Measurements from ENCODE around the gene UBASH3B.
A peak's percentile ranks its signal among the peaks of the same experiment; 100 is the strongest.

Gene UBASH3B

GRCh38 chr11:122802876-122803275 lies 147.4 kb downstream of the UBASH3B start:
- H3K27me3 ChIP-seq (ENCODE audit: insufficient read depth, low read length) = no peaks in the 10 kb centered on the region
- H3K27ac ChIP-seq (ENCODE audit: low read length) = no peak overlapping the region
- H3K9me3 ChIP-seq (ENCODE audit: insufficient read depth, low read depth, low read length) = no peaks in the 10 kb centered on the region
- peaks cover 13% of the 10 kb centered on the region for H3K4me1 ChIP-seq (ENCODE audit: insufficient read depth, low read length)
- no peak overlapping the region for H3K4me3 ChIP-seq (ENCODE audit: low read length)
- H3K36me3 ChIP-seq (ENCODE audit: insufficient read depth, low read depth, low read length) = no peaks in the 10 kb centered on the region
- no peak overlapping the region for H3K9ac ChIP-seq (ENCODE audit: low read depth, low read length)

DNA sequence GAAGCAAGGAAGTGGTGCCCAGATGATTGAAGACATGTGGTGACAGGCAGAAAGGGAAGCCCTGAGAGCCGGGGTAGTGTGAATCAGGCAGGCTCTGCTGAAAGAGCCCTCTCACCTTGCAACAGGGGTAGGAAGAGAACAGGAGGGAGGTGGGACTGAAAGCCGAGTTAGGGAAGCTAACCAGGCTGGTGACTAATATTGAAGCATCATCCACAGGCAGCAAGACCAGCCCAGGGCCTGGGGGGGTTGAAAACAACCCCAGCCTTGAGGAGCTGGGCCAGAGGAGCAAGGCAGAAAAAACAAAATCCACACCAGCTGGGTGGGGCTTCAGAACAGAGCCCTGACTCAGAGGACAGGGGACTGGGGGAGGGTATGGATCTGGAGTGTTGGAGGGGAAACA lies 147.8 kb downstream of the UBASH3B start:
- H3K36me3 ChIP-seq (ENCODE audit: insufficient read depth, low read depth, low read length) = no peaks in the 10 kb centered on the region
- H3K4me1 ChIP-seq (ENCODE audit: insufficient read depth, low read length) = peaks cover 13% of the 10 kb centered on the region
- H3K27me3 ChIP-seq (ENCODE audit: insufficient read depth, low read length) = no peaks in the 10 kb centered on the region
- no peak overlapping the region for H3K4me3 ChIP-seq (ENCODE audit: low read length)
- no peak overlapping the region for H3K27ac ChIP-seq (ENCODE audit: low read length)
- no peaks in the 10 kb centered on the region for H3K9me3 ChIP-seq (ENCODE audit: insufficient read depth, low read depth, low read length)
- H3K9ac ChIP-seq (ENCODE audit: low read depth, low read length) = no peak overlapping the region

DNA sequence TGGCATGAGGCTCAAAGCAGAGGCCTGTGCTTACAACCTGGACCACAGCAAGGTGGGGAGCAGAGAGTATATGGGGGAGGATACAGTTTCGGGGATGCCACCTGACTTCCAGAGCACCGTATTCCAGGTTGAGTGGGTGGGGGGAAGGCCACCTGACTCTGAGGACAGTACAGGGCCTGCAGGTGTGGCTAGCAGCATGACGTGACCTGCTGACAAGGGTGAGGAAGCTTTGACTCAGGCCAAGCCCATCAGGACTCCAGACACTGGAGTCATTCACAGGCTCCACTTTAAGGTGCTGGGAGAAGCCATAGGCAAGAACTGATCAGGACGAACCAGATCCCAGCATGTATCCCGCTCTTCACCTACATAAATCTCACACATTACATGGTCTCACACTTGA lies 148.2 kb downstream of the UBASH3B start:
- Histone ChIP-seq H3K4me3 (ENCODE audit: low read length) (no peak overlapping the region), H3K27ac (ENCODE audit: low read length) (no peak overlapping the region), H3K27me3 (ENCODE audit: insufficient read depth, low read length) (no peaks in the 10 kb centered on the region), H3K4me1 (ENCODE audit: insufficient read depth, low read length) (peaks cover 13% of the 10 kb centered on the region), H3K9ac (ENCODE audit: low read depth, low read length) (no peak overlapping the region), H3K9me3 (ENCODE audit: insufficient read depth, low read depth, low read length) (no peaks in the 10 kb centered on the region), H3K36me3 (ENCODE audit: insufficient read depth, low read depth, low read length) (no peaks in the 10 kb centered on the region)

- peaks cover 13% of the 10 kb centered on the region for H3K4me1 ChIP-seq (ENCODE audit: insufficient read depth, low read length)
- no peak overlapping the region for H3K9ac ChIP-seq (ENCODE audit: low read depth, low read length)
- no peaks in the 10 kb centered on the region for H3K36me3 ChIP-seq (ENCODE audit: insufficient read depth, low read depth, low read length)
- no peaks in the 10 kb centered on the region for H3K27me3 ChIP-seq (ENCODE audit: insufficient read depth, low read length)
- H3K9me3 ChIP-seq (ENCODE audit: insufficient read depth, low read depth, low read length) = no peaks in the 10 kb centered on the region
- no peak overlapping the region for H3K27ac ChIP-seq (ENCODE audit: low read length)
- H3K4me3 ChIP-seq (ENCODE audit: low read length) = no peak overlapping the region
Observed at GRCh38 chr11:122804161-122804560, 148.6 kb downstream of the UBASH3B start.

DNA sequence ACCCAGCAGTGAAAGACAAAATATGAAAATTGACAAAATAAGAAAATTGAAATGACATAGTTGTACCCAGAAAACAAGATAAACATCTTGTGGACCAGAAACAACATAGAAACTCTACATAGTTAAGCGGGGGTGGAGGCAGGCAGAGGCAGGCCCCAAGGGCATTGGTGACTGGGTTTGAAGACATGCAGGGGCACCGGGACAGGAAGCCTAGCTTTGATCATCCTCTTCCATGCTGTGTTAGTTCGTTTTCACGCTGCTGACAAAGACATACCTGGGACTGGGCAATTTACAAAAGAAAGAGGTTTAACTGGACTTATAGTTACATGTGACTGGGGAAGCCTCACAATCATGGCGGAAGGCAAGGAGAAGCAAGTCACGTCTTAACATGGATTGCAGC lies 149.3 kb downstream of the UBASH3B start:
- H3K9ac ChIP-seq (ENCODE audit: low read depth, low read length) = no peak overlapping the region
- no peak overlapping the region for H3K27ac ChIP-seq (ENCODE audit: low read length)
- H3K4me3 ChIP-seq (ENCODE audit: low read length) = no peak overlapping the region
- peaks cover 13% of the 10 kb centered on the region for H3K4me1 ChIP-seq (ENCODE audit: insufficient read depth, low read length)
- H3K27me3 ChIP-seq (ENCODE audit: insufficient read depth, low read length) = no peaks in the 10 kb centered on the region
- no peaks in the 10 kb centered on the region for H3K9me3 ChIP-seq (ENCODE audit: insufficient read depth, low read depth, low read length)
- H3K36me3 ChIP-seq (ENCODE audit: insufficient read depth, low read depth, low read length) = no peaks in the 10 kb centered on the region

GRCh38 chr11:122807731-122808477 lies 152.4 kb downstream of the UBASH3B start:
- Histone ChIP-seq H3K4me3 (ENCODE audit: low read length) (no peak overlapping the region), H3K9me3 (ENCODE audit: insufficient read depth, low read depth, low read length) (no peaks in the 10 kb centered on the region), H3K9ac (ENCODE audit: low read depth, low read length) (no peak overlapping the region), H3K27me3 (ENCODE audit: insufficient read depth, low read length) (no peaks in the 10 kb centered on the region), H3K27ac (ENCODE audit: low read length) (no peak overlapping the region), H3K4me1 (ENCODE audit: insufficient read depth, low read length) (peaks cover 21% of the 10 kb centered on the region), H3K36me3 (ENCODE audit: insufficient read depth, low read depth, low read length) (no peaks in the 10 kb centered on the region)

- Histone ChIP-seq H3K9ac (ENCODE audit: low read depth, low read length) (no peak overlapping the region), H3K27me3 (ENCODE audit: insufficient read depth, low read length) (no peaks in the 10 kb centered on the region), H3K36me3 (ENCODE audit: insufficient read depth, low read depth, low read length) (no peaks in the 10 kb centered on the region), H3K4me3 (ENCODE audit: low read length) (no peak overlapping the region), H3K27ac (ENCODE audit: low read length) (no peak overlapping the region), H3K4me1 (ENCODE audit: insufficient read depth, low read length) (peaks cover 20% of the 10 kb centered on the region), H3K9me3 (ENCODE audit: insufficient read depth, low read depth, low read length) (no peaks in the 10 kb centered on the region)
Observed at GRCh38 chr11:122808478-122808869, 153.0 kb downstream of the UBASH3B start.

DNA sequence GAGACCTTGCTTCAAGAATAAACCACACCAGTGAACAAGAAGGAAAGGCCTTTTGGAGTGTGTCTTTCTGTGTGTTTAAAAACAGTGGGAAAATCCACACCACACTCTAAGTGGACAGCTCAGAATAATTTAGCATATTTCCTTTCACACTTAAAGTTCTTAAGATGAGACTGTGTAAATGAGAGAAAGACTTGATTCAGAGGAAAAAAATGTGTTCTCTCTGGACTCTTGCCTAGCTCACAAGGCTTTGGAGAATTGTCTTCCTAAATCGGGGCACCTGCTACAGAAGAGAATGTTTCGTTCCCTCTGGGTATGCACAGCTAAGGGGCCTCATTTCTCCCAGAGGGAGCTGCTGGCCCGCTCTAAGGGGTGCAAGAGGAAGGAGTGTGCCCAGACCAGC lies 154.3 kb downstream of the UBASH3B start:
- Histone ChIP-seq H3K27me3 (ENCODE audit: insufficient read depth, low read length) (no peaks in the 10 kb centered on the region), H3K36me3 (ENCODE audit: insufficient read depth, low read depth, low read length) (no peaks in the 10 kb centered on the region), H3K4me3 (ENCODE audit: low read length) (no peak overlapping the region), H3K9ac (ENCODE audit: low read depth, low read length) (no peak overlapping the region), H3K4me1 (ENCODE audit: insufficient read depth, low read length) (peaks cover 17% of the 10 kb centered on the region), H3K9me3 (ENCODE audit: insufficient read depth, low read depth, low read length) (no peaks in the 10 kb centered on the region), H3K27ac (ENCODE audit: low read length) (no peak overlapping the region)

DNA sequence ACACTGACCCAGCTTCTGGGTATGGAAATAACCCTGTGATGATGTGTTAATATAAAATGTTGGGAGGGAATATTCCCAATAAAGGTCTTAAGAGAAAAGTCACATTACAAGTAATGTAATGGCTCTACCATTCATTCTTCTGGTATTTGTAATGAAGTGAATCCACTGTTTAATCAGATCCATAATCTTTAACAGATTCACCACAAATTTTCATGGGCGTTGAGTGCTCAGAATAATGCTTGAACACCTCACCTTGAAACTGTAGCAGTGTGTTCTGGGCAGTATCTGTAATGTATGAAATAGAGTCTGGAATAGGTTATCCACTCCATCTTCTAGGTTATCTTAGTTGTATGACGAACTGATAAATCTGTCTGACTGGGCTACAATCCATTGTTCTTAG lies 156.2 kb downstream of the UBASH3B start:
- Histone ChIP-seq H3K27ac (ENCODE audit: low read length) (no peak overlapping the region), H3K4me3 (ENCODE audit: low read length) (no peak overlapping the region), H3K36me3 (ENCODE audit: insufficient read depth, low read depth, low read length) (no peaks in the 10 kb centered on the region), H3K27me3 (ENCODE audit: insufficient read depth, low read length) (no peaks in the 10 kb centered on the region), H3K9ac (ENCODE audit: low read depth, low read length) (no peak overlapping the region), H3K4me1 (ENCODE audit: insufficient read depth, low read length) (peaks cover 17% of the 10 kb centered on the region), H3K9me3 (ENCODE audit: insufficient read depth, low read depth, low read length) (no peaks in the 10 kb centered on the region)

DNA sequence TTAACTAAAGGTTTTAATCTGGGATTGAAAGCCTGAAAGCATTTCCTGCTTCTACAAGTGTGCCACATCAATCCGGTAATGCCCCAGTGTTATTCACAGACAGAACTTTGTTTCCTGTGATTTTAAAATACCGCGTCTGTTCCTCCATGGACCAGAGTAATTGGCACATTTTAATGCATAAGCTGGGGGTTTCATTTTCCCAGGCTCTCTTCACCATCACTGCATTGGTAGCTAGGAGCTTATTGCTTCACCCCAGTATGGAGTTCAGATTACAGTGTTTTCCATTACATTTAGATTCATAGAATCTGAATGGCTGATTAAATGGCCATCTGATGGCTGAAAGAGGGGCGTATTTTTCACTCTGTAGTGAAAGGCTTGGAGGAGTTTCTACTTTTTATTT lies 157.1 kb downstream of the UBASH3B start:
- H3K9ac ChIP-seq (ENCODE audit: low read depth, low read length) = peak overlapping the region; percentile 40; the same call in 1 of the 2 replicates
- no peak overlapping the region for H3K27ac ChIP-seq (ENCODE audit: low read length)
- no peaks in the 10 kb centered on the region for H3K36me3 ChIP-seq (ENCODE audit: insufficient read depth, low read depth, low read length)
- no peaks in the 10 kb centered on the region for H3K27me3 ChIP-seq (ENCODE audit: insufficient read depth, low read length)
- peaks cover 17% of the 10 kb centered on the region for H3K4me1 ChIP-seq (ENCODE audit: insufficient read depth, low read length)
- H3K4me3 ChIP-seq (ENCODE audit: low read length) = peak overlapping the region; percentile 17; the same call in 1 of the 2 replicates
- H3K9me3 ChIP-seq (ENCODE audit: insufficient read depth, low read depth, low read length) = no peaks in the 10 kb centered on the region

DNA sequence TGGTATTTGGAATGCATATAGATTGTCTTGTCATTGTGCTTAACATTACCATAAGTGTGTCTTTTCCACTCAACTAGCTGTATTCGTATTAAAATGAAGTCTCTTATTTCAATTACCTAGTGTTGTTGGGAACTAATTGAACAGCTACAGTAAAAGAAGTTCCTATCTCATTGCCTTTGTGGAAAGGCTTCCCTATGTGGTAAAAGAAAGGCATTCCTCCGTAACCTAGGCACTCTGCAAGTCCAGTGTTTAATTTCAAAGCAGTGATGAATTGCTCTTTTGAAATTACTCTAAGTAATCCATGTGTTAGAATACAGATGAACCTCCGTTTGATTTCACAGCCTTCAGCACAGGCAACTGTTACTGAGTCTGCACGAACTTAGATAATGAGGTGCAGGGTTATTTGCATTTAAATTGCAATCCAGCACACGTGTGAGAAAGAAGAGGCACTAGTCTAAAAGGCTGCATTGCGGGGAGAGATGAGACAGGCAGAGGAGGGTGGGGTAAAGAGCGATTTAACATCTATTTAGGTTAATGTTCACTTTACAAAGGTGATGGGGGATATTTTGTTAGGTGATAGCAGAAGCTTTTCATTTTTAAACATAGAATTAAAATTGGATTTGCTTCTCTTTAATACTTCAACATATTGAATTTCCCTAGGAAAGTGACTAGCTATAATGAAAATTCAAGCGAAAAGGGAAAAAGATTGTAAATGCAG lies 157.8 kb downstream of the UBASH3B start:
- Histone ChIP-seq H3K9ac (ENCODE audit: low read depth, low read length) (peak overlapping the region; percentile 70), H3K4me3 (ENCODE audit: low read length) (peak overlapping the region; percentile 54; the same call in 1 of the 2 replicates), H3K27me3 (ENCODE audit: insufficient read depth, low read length) (no peaks in the 10 kb centered on the region), H3K36me3 (ENCODE audit: insufficient read depth, low read depth, low read length) (no peaks in the 10 kb centered on the region), H3K4me1 (ENCODE audit: insufficient read depth, low read length) (peaks cover 17% of the 10 kb centered on the region), H3K9me3 (ENCODE audit: insufficient read depth, low read depth, low read length) (no peaks in the 10 kb centered on the region), H3K27ac (ENCODE audit: low read length) (peak overlapping the region; percentile 3)

DNA sequence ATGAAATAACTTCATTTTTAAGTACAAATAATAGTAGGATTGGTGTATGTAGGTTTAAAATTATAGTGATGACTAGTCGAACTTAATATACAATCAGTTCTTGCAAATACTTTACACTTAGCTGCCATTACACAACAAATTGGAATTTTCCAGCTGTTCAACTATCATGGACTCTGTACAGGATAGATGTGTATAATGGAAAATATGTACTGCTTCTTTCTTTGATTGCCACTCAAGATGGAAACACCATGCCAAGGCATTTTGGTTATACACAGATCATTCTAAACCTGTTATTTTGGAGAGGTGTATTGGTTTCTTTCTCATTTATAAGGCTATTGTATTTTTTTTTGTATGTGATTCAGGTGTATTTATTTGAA lies 158.4 kb downstream of the UBASH3B start:
- Histone ChIP-seq H3K9me3 (ENCODE audit: insufficient read depth, low read depth, low read length) (peaks cover 4% of the 10 kb centered on the region), H3K27me3 (ENCODE audit: insufficient read depth, low read length) (no peaks in the 10 kb centered on the region), H3K36me3 (ENCODE audit: insufficient read depth, low read depth, low read length) (no peaks in the 10 kb centered on the region), H3K9ac (ENCODE audit: low read depth, low read length) (peak overlapping the region; percentile 70; the same call in 1 of the 2 replicates), H3K27ac (ENCODE audit: low read length) (no peak overlapping the region), H3K4me1 (ENCODE audit: insufficient read depth, low read length) (peaks cover 17% of the 10 kb centered on the region), H3K4me3 (ENCODE audit: low read length) (peak overlapping the region; percentile 54; the same call in 1 of the 2 replicates)
